Uterus (tissue), 2 donors: ENCODE measurements around the gene GRIK1.

ENCODE experiments used
- CTCF ChIP-seq, 4 experiments: fragments of 200-600 bp in 2 of 4; fragments of 450-650 bp in 2 of 4; sonication (generic) in 2 of 4; IDR thresholded peaks; one replicate each; pipeline ENCODE4 v1.5.1; 2016 to 2019; ENCODE audit warnings: antibody characterized with exemption in 4 of 4, mild to moderate bottlenecking in 2 of 4, moderate library complexity in 1 of 4
- POLR2A ChIP-seq, 2 donors: fragments of 450-650 bp; IDR thresholded peaks; one replicate each; pipeline ENCODE4 v1.6.1; 2016; ENCODE audit warnings: antibody characterized with exemption in 2 of 2, mild to moderate bottlenecking in 1 of 2, moderate library complexity in 1 of 2

DNA sequence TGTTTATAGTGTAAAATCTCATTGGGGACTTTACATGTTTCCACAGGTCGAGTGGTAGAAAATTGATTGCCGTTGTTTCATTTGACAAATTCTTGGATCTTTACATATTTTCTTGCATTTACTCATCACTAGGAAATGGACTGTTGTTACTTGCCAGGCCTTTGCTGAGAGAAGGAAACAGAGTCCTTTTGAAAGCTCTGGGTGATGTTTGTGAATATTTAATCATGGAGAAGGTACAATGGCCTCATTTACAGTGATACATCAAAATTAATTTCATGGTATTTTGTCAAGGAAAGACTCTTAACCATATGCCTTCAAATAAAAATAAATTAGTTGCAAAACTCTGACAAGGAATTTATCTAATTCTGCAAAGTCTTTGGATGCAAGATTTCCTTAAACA is 198.0 kb downstream of the GRIK1 start:
- TF ChIP-seq CTCF (IDR thresholded peaks at IDR 0.05) (no peak), POLR2A (IDR thresholded peaks at IDR 0.05) (no peak)
